Measurements from ENCODE around the gene STXBP5L.

DNA sequence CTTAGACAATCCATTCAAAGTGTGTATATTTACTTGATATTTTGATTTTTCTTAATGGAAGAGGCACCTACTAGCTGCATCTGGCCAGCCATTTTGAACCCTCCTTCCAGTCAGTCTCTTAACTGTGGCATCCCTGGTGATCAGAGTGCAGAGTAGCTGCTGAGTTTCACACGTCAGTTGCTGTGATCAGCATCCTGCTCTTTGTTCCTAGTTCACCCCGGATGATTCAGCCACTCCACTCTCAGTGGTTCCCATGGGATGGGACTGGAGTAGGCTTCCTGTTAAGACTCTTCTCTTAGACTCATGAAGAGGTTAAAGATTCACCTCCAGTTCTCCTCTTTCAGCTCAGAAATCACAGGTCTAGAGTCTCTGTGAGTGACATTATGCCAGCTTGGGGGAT, 75.8 kb downstream of the STXBP5L start:
- TF ChIP-seq, protein P1, sequence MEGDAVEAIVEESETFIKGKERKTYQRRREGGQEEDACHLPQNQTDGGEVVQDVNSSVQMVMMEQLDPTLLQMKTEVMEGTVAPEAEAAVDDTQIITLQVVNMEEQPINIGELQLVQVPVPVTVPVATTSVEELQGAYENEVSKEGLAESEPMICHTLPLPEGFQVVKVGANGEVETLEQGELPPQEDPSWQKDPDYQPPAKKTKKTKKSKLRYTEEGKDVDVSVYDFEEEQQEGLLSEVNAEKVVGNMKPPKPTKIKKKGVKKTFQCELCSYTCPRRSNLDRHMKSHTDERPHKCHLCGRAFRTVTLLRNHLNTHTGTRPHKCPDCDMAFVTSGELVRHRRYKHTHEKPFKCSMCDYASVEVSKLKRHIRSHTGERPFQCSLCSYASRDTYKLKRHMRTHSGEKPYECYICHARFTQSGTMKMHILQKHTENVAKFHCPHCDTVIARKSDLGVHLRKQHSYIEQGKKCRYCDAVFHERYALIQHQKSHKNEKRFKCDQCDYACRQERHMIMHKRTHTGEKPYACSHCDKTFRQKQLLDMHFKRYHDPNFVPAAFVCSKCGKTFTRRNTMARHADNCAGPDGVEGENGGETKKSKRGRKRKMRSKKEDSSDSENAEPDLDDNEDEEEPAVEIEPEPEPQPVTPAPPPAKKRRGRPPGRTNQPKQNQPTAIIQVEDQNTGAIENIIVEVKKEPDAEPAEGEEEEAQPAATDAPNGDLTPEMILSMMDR (IDR thresholded peaks at IDR 0.05), result no peak
- TF ChIP-seq POLR2A (IDR thresholded peaks at IDR 0.05), result no peak
